ENCODE data around the gene RAI1.

RAI1 gene

DNA sequence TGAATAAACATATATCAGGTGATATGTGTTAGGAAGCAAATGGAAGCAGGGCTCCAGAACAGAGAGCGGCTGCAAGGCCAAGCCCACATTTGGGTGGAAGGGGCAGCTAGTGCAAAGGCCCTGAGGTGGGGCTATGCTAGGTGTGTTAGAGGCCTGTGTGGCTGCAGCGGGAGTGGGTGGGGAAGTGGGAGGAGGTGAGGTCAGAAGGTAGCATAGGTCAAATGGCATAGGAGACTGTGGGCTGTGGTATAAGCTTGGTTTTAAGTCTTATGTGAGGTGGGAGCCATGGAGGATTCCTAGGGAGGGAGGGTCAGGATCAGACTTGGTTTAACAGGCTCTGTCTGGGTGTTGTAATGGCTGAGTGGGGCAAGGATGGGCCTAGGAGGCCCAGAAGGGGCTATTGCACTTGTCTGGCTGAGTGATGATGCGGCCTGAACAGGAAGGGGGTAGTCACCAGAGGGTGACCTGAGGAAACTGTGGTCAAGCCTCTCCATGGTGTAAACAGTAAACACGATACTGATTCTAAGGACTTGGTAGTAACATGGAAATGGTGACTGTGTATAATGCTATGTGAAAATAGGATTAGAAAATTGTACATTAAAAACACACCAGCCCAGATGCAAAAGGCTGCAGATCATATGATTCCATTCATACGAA is 31.1 kb downstream of the RAI1 start:
- no peak overlapping the region for H3K4me2 ChIP-seq (ENCODE audit: low read length, poor library complexity, severe bottlenecking)
- no peak overlapping the region for H2AFZ ChIP-seq (ENCODE audit: low read depth, low read length)
- H3K14ac ChIP-seq (ENCODE audit: low read length in 2 of 2), result peak overlapping the region in 1 of 2 experiments; percentile 86
- peaks cover 0 to 2% of the 10 kb centered on the region in 2 experiments for H3K36me3 ChIP-seq (ENCODE audit: control insufficient read depth in 1 of 2, insufficient read depth in 2 of 2, low read depth in 1 of 2, low read length in 2 of 2)
- H3K9me3 ChIP-seq (ENCODE audit: control insufficient read depth, low read length), result no peaks in the 10 kb centered on the region
- H4K91ac ChIP-seq (ENCODE audit: low read length), result peak overlapping the region; percentile 97
- H3K4ac ChIP-seq (ENCODE audit: low read depth in 1 of 2, low read length in 2 of 2), result peak overlapping the region; percentile 92 to 100
- peak overlapping the region; percentile 60 for H2BK15ac ChIP-seq (ENCODE audit: low read depth, poor library complexity, severe bottlenecking)
- peak overlapping the region; percentile 76 for H3K9ac ChIP-seq (ENCODE audit: low read length)
- H3K4me1 ChIP-seq (ENCODE audit: control insufficient read depth, insufficient read depth, low read depth, low read length), result peaks cover 67% of the 10 kb centered on the region
- H2BK120ac ChIP-seq (ENCODE audit: low read depth, low read length), result peak overlapping the region; percentile 100
- peak overlapping the region; percentile 99 to 100 for H2BK12ac ChIP-seq (ENCODE audit: low read length in 2 of 2)
- H3K79me1 ChIP-seq (replicated peaks; ENCODE audit: low read length, poor library complexity, severe bottlenecking), result peaks cover 38% of the 10 kb centered on the region
- 35% methylated on average over 4 of the region's 5 CpGs for WGBS
- H2BK5ac ChIP-seq (ENCODE audit: low read depth, low read length, poor library complexity, severe bottlenecking), result no peak overlapping the region
- peak overlapping the region; percentile 98 to 100 for H3K18ac ChIP-seq (ENCODE audit: low read depth in 1 of 2, low read length in 2 of 2)
- H2AK5ac ChIP-seq (ENCODE audit: low read length, severe bottlenecking), result peak overlapping the region; percentile 95
- peak; percentile 100 for DNase-seq
- no peaks in the 10 kb centered on the region for H3K27me3 ChIP-seq (ENCODE audit: control insufficient read depth in 1 of 2, insufficient read depth in 1 of 2, low read length in 2 of 2)
- H3K27ac ChIP-seq (ENCODE audit: low read length, poor library complexity, severe bottlenecking), result peak overlapping the region; percentile 89
- H3K23ac ChIP-seq (ENCODE audit: low read length in 2 of 2), result peak overlapping the region in 1 of 2 experiments; percentile 75
- peak overlapping the region; percentile 93 for H4K8ac ChIP-seq (ENCODE audit: low read length)
- no peak overlapping the region for H3K4me3 ChIP-seq (ENCODE audit: insufficient read depth in 1 of 2, low read depth in 1 of 2, low read length in 2 of 2)

DNA sequence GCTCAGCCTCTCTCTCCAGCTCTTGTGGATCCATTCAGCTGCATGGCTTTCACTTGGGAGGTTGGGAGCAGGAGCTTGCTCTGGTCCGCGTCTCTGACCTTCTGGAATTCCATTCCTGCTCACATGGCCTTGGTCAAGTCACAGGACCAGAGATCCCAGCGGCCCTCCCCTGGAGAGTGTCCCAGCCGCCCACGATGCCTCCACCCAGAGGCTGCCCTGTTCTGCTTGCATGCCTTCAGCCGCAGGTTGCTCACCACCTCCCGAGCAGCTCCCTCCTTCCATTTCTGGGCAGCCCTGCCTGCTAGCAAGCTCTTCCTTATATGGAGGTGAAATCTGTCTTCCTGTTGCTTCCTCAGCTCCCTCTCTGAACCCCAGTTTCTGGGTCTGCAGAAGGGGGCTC is 32.6 kb downstream of the RAI1 start:
- Histone ChIP-seq H3K27me3 (ENCODE audit: control insufficient read depth in 1 of 2, insufficient read depth in 1 of 2, low read length in 2 of 2) (no peaks in the 10 kb centered on the region), H3K14ac (ENCODE audit: low read length in 2 of 2) (no peak overlapping the region), H3K4me1 (ENCODE audit: control insufficient read depth, insufficient read depth, low read depth, low read length) (peaks cover 59% of the 10 kb centered on the region), H3K9me3 (ENCODE audit: control insufficient read depth, low read length) (no peaks in the 10 kb centered on the region), H3K4me2 (ENCODE audit: low read length, poor library complexity, severe bottlenecking) (no peak overlapping the region), H3K4me3 (ENCODE audit: insufficient read depth in 1 of 2, low read depth in 1 of 2, low read length in 2 of 2) (no peak overlapping the region), H2BK12ac (ENCODE audit: low read length in 2 of 2) (peak overlapping the region; percentile 27 to 64), H3K18ac (ENCODE audit: low read depth in 1 of 2, low read length in 2 of 2) (peak overlapping the region; percentile 56 to 58), H4K91ac (ENCODE audit: low read length) (peak overlapping the region; percentile 90), H2BK5ac (ENCODE audit: low read depth, low read length, poor library complexity, severe bottlenecking) (no peak overlapping the region), H3K9ac (ENCODE audit: low read length) (peak overlapping the region; percentile 76), H2AK5ac (ENCODE audit: low read length, severe bottlenecking) (peak overlapping the region; percentile 62), H3K4ac (ENCODE audit: low read depth in 1 of 2, low read length in 2 of 2) (peak overlapping the region; percentile 27 to 83), H2AFZ (ENCODE audit: low read depth, low read length) (no peak overlapping the region), H2BK120ac (ENCODE audit: low read depth, low read length) (peak overlapping the region; percentile 78), H3K27ac (ENCODE audit: low read length, poor library complexity, severe bottlenecking) (peak overlapping the region; percentile 82), H2BK15ac (ENCODE audit: low read depth, poor library complexity, severe bottlenecking) (peak overlapping the region; percentile 70), H3K23ac (ENCODE audit: low read length in 2 of 2) (no peak overlapping the region), H3K36me3 (ENCODE audit: control insufficient read depth in 1 of 2, insufficient read depth in 2 of 2, low read depth in 1 of 2, low read length in 2 of 2) (peaks cover 0 to 2% of the 10 kb centered on the region in 2 experiments), H4K8ac (ENCODE audit: low read length) (peak overlapping the region; percentile 47), H3K79me1 (replicated peaks; ENCODE audit: low read length, poor library complexity, severe bottlenecking) (peaks cover 43% of the 10 kb centered on the region)
- WGBS, result 37% methylated on average over 7 of the region's 7 CpGs
- DNase-seq, result peak; percentile 89

DNA sequence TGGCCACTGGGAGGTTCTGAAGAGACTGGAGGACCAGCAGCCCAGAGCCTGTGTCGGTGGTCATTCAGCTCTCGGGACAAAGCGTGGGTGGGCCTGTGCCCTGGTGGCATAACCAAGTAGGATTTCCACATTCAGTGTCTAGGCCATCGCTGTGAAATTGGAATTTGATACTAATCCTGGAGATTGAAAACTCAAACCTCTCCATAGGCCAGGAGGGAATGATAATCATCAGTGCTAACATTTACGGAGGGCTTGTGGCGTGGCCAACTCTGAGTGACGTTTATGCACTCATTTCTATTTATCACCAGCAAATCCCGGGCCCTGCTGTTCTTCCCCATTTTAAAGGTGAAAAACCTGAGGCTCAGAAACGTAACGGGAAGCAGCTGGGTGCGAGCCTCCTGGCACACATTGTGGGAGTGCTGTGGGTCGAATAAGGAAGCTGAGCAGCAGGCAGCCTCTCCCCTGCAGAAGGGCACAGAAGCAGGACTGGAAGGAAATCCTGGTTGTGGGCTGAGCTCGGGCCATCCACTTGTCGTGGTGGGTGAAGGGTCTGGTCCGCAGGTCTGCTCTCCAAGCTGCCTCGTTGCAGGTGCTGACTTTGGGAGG is 33.1 kb downstream of the RAI1 start:
- Histone ChIP-seq H3K4ac (ENCODE audit: low read depth in 1 of 2, low read length in 2 of 2) (peak overlapping the region; percentile 27 to 83), H3K4me1 (ENCODE audit: control insufficient read depth, insufficient read depth, low read depth, low read length) (peaks cover 56% of the 10 kb centered on the region), H3K4me2 (ENCODE audit: low read length, poor library complexity, severe bottlenecking) (no peak overlapping the region), H3K4me3 (ENCODE audit: insufficient read depth in 1 of 2, low read depth in 1 of 2, low read length in 2 of 2) (no peak overlapping the region), H3K27ac (ENCODE audit: low read length, poor library complexity, severe bottlenecking) (peak overlapping the region; percentile 82), H3K23ac (ENCODE audit: low read length in 2 of 2) (peak overlapping the region in 1 of 2 experiments; percentile 29), H2BK5ac (ENCODE audit: low read depth, low read length, poor library complexity, severe bottlenecking) (no peak overlapping the region), H2BK15ac (ENCODE audit: low read depth, poor library complexity, severe bottlenecking) (peak overlapping the region; percentile 70), H2BK120ac (ENCODE audit: low read depth, low read length) (peak overlapping the region; percentile 78), H4K8ac (ENCODE audit: low read length) (peak overlapping the region; percentile 66), H2BK12ac (ENCODE audit: low read length in 2 of 2) (peak overlapping the region; percentile 47 to 64), H3K14ac (ENCODE audit: low read length in 2 of 2) (peak overlapping the region in 1 of 2 experiments; percentile 5), H2AFZ (ENCODE audit: low read depth, low read length) (no peak overlapping the region), H3K27me3 (ENCODE audit: control insufficient read depth in 1 of 2, insufficient read depth in 1 of 2, low read length in 2 of 2) (no peaks in the 10 kb centered on the region), H3K9ac (ENCODE audit: low read length) (peak overlapping the region; percentile 76), H3K79me1 (replicated peaks; ENCODE audit: low read length, poor library complexity, severe bottlenecking) (peaks cover 41% of the 10 kb centered on the region), H3K9me3 (ENCODE audit: control insufficient read depth, low read length) (no peaks in the 10 kb centered on the region), H4K91ac (ENCODE audit: low read length) (peak overlapping the region; percentile 90), H3K18ac (ENCODE audit: low read depth in 1 of 2, low read length in 2 of 2) (peak overlapping the region; percentile 56 to 81), H3K36me3 (ENCODE audit: control insufficient read depth in 1 of 2, insufficient read depth in 2 of 2, low read depth in 1 of 2, low read length in 2 of 2) (peaks cover 0 to 2% of the 10 kb centered on the region in 2 experiments), H2AK5ac (ENCODE audit: low read length, severe bottlenecking) (peak overlapping the region; percentile 68)
- WGBS, result 91% methylated on average over 15 of the region's 16 CpGs
- DNase-seq, result no peak

DNA sequence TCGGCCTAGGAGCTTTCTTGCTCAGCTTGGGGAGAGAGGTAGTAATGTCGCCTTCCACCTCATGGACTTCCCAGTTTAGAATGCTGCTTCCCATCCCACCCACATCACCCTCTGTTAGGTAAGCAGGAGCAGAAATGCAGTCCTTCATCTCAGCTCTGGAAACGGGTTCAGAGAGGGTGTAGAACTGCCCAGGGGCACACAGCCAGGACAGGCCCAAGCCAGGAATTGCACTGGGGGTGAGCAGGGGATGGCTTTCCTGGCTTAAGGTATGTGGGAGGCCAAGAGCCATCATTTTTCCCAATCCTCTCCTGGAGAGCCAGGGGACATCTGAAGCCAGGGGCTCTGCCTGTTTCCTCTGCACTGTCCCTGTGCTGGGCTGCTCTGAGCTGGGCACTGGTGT is 33.6 kb downstream of the RAI1 start:
- H2AFZ ChIP-seq (ENCODE audit: low read depth, low read length), result no peak overlapping the region

More for the DNA sequence above, 33.6 kb downstream of the RAI1 start:
- Histone ChIP-seq H3K27ac (ENCODE audit: low read length, poor library complexity, severe bottlenecking) (no peak overlapping the region), H3K4ac (ENCODE audit: low read depth in 1 of 2, low read length in 2 of 2) (no peak overlapping the region), H3K4me1 (ENCODE audit: control insufficient read depth, insufficient read depth, low read depth, low read length) (peaks cover 54% of the 10 kb centered on the region), H3K36me3 (ENCODE audit: control insufficient read depth in 1 of 2, insufficient read depth in 2 of 2, low read depth in 1 of 2, low read length in 2 of 2) (peaks cover 0 to 4% of the 10 kb centered on the region in 2 experiments), H3K9me3 (ENCODE audit: control insufficient read depth, low read length) (no peaks in the 10 kb centered on the region), H2BK15ac (ENCODE audit: low read depth, poor library complexity, severe bottlenecking) (no peak overlapping the region), H3K4me3 (ENCODE audit: insufficient read depth in 1 of 2, low read depth in 1 of 2, low read length in 2 of 2) (no peak overlapping the region), H3K18ac (ENCODE audit: low read depth in 1 of 2, low read length in 2 of 2) (peak overlapping the region; percentile 43 to 81), H2BK5ac (ENCODE audit: low read depth, low read length, poor library complexity, severe bottlenecking) (no peak overlapping the region), H2AK5ac (ENCODE audit: low read length, severe bottlenecking) (peak overlapping the region; percentile 68), H4K91ac (ENCODE audit: low read length) (peak overlapping the region; percentile 41), H3K79me1 (replicated peaks; ENCODE audit: low read length, poor library complexity, severe bottlenecking) (peaks cover 43% of the 10 kb centered on the region), H2BK12ac (ENCODE audit: low read length in 2 of 2) (peak overlapping the region; percentile 47 to 56), H3K9ac (ENCODE audit: low read length) (peak overlapping the region; percentile 76), H3K23ac (ENCODE audit: low read length in 2 of 2) (no peak overlapping the region), H2BK120ac (ENCODE audit: low read depth, low read length) (peak overlapping the region; percentile 24), H4K8ac (ENCODE audit: low read length) (peak overlapping the region; percentile 22), H3K27me3 (ENCODE audit: control insufficient read depth in 1 of 2, insufficient read depth in 1 of 2, low read length in 2 of 2) (no peaks in the 10 kb centered on the region), H3K4me2 (ENCODE audit: low read length, poor library complexity, severe bottlenecking) (no peak overlapping the region), H3K14ac (ENCODE audit: low read length in 2 of 2) (peak overlapping the region in 1 of 2 experiments; percentile 5)
- WGBS, result 100% methylated on average over 1 of the region's 3 CpGs
- DNase-seq, result no peak
